Fibroblast of skin of abdomen (primary cell): ENCODE data around the gene ABCF2. TPM values are rescaled to one million over a fixed set of nuclear protein-coding genes. Genes with fewer than 3 reads are reported as not detected.

Experiments used
- DNase-seq: peaks from one replicate; pipeline ENCODE4 v3.0.0-alpha.2; 2013
- polyA plus RNA-seq, 2 experiments: library from polyadenylated mRNA; unstranded; fragments of 120-200 nt; gene quantifications; one replicate each; pipeline ENCODE4 v1.2.1, GENCODE V29; 2013; ENCODE audit not compliant: insufficient read length in 2 of 2

The ABCF2 gene
- 38.1 TPM for polyA plus RNA-seq (2013, experiment 1 of 2; ENCODE audit: insufficient read length)
- 34.8 TPM for polyA plus RNA-seq (2013, experiment 2 of 2; ENCODE audit: insufficient read length)

- DNase-seq: peak; percentile 99
These were observed at the start of gene ABCF2 for GRCh38 chr7:151226875-151227782. TSS of gene ABCF2 (minus strand) at chr7:151227205. CDS start at chr7:151226458, 747 bp downstream.

GRCh38 chr7:151275813-151276577 lies 49.0 kb upstream of the ABCF2 start:
- DNase-seq: no peak

GRCh38 chr7:151274936-151275812 lies 48.2 kb upstream of the ABCF2 start:
- DNase-seq: no peak

- no peak for DNase-seq
These were observed 47.4 kb upstream of the ABCF2 start for GRCh38 chr7:151274396-151274795.

- DNase-seq: no peak
These were observed 46.8 kb upstream of the ABCF2 start for GRCh38 chr7:151273651-151274390.

- no peak for DNase-seq
These were observed 45.9 kb upstream of the ABCF2 start for GRCh38 chr7:151272877-151273276.

GRCh38 chr7:151272405-151272804 lies 45.4 kb upstream of the ABCF2 start:
- DNase-seq: no peak

GRCh38 chr7:151271699-151272355 lies 44.8 kb upstream of the ABCF2 start:
- peak; percentile 6 for DNase-seq

- no peak for DNase-seq
These were observed 42.5 kb upstream of the ABCF2 start for GRCh38 chr7:151269511-151269910.

GRCh38 chr7:151265351-151265931 lies 38.4 kb upstream of the ABCF2 start:
- no peak for DNase-seq

- DNase-seq: no peak
These were observed 37.6 kb upstream of the ABCF2 start for GRCh38 chr7:151264615-151265014.

- DNase-seq: no peak
These were observed 34.5 kb upstream of the ABCF2 start for GRCh38 chr7:151261529-151261928.

- DNase-seq: no peak
These were observed 33.9 kb upstream of the ABCF2 start for GRCh38 chr7:151260883-151261282.

GRCh38 chr7:151260471-151260870 lies 33.5 kb upstream of the ABCF2 start:
- DNase-seq: no peak

- DNase-seq: no peak
These were observed 31.0 kb upstream of the ABCF2 start for GRCh38 chr7:151257990-151258389.

GRCh38 chr7:151256410-151257045 lies 29.5 kb upstream of the ABCF2 start:
- DNase-seq: no peak

- no peak for DNase-seq
These were observed 28.4 kb upstream of the ABCF2 start for GRCh38 chr7:151255390-151255789.

GRCh38 chr7:151254851-151255250 lies 27.8 kb upstream of the ABCF2 start:
- DNase-seq: no peak

GRCh38 chr7:151254316-151254715 lies 27.3 kb upstream of the ABCF2 start:
- DNase-seq: no peak
